ENCODE measurements around the gene OCA2. TPM values are rescaled to one million over a fixed set of nuclear protein-coding genes. Genes with fewer than 3 reads are reported as not detected.

The OCA2 gene
- total RNA-seq, 1 donor = not detected

GRCh38 chr15:28025413-28025812, 73.7 kb downstream of the OCA2 start:
- no peak for TF ChIP-seq CTCF (IDR thresholded peaks at IDR 0.05; ENCODE audit: insufficient read depth, low read length)
- DNase-seq (ENCODE audit: low read depth) = no peak

GRCh38 chr15:28024889-28025250, 74.2 kb downstream of the OCA2 start:
- H3K4me3 ChIP-seq (ENCODE audit: low read depth, low read length) = no peak overlapping the region
- TF ChIP-seq CTCF (IDR thresholded peaks at IDR 0.05; ENCODE audit: insufficient read depth, low read length) = no peak
- DNase-seq (ENCODE audit: low read depth) = no peak

More at GRCh38 chr15:28025413-28025812, 73.7 kb downstream of the OCA2 start:
- H3K4me3 ChIP-seq (ENCODE audit: low read depth, low read length) = no peak overlapping the region

GRCh38 chr15:28023933-28024888, 74.9 kb downstream of the OCA2 start:
- no peak for DNase-seq (ENCODE audit: low read depth)
- TF ChIP-seq CTCF (IDR thresholded peaks at IDR 0.05; ENCODE audit: insufficient read depth, low read length) = no peak
- no peak overlapping the region for H3K4me3 ChIP-seq (ENCODE audit: low read depth, low read length)

- TF ChIP-seq CTCF (IDR thresholded peaks at IDR 0.05; ENCODE audit: insufficient read depth, low read length) = no peak
- DNase-seq (ENCODE audit: low read depth) = no peak
- H3K4me3 ChIP-seq (ENCODE audit: low read depth, low read length) = no peak overlapping the region
Measured at GRCh38 chr15:28023422-28023821, 75.7 kb downstream of the OCA2 start.

GRCh38 chr15:28022961-28023360, 76.2 kb downstream of the OCA2 start:
- TF ChIP-seq CTCF (IDR thresholded peaks at IDR 0.05; ENCODE audit: insufficient read depth, low read length) = no peak
- no peak for DNase-seq (ENCODE audit: low read depth)

GRCh38 chr15:28022181-28022580, 76.9 kb downstream of the OCA2 start:
- TF ChIP-seq CTCF (IDR thresholded peaks at IDR 0.05; ENCODE audit: insufficient read depth, low read length) = no peak
- no peak for DNase-seq (ENCODE audit: low read depth)

More at GRCh38 chr15:28022961-28023360, 76.2 kb downstream of the OCA2 start:
- no peak overlapping the region for H3K4me3 ChIP-seq (ENCODE audit: low read depth, low read length)

More at GRCh38 chr15:28022181-28022580, 76.9 kb downstream of the OCA2 start:
- H3K4me3 ChIP-seq (ENCODE audit: low read depth, low read length) = no peak overlapping the region
